GM12892 (cell line): ENCODE results near the gene NFE2L2.

Experiments used
- POLR2A ChIP-seq: IDR thresholded peaks from 2 replicates; pipeline ENCODE4 v1.6.1; 2011; ENCODE audit warnings: low read depth, low read length, control low read depth
- POLR2AphosphoS5 ChIP-seq: IDR thresholded peaks from 2 replicates; pipeline ENCODE4 v1.6.1; 2011; ENCODE audit warnings: low read depth, low read length, control low read depth
- TAF1 ChIP-seq: IDR thresholded peaks from 2 replicates; pipeline ENCODE4 v1.6.1; 2011; ENCODE audit warnings: low read depth, mild to moderate bottlenecking, control low read depth, low read length, borderline replicate concordance

- TF ChIP-seq POLR2A (no peak), POLR2AphosphoS5 (no peak), TAF1 (no peak)
These were observed 2.4 kb downstream of the NFE2L2 start for GRCh38 chr2:177262092-177262491.
